Right lobe of liver (tissue), 6 donors: ENCODE results near the gene CNIH2. TPM values are rescaled to one million over a fixed set of nuclear protein-coding genes. Genes with fewer than 3 reads are reported as not detected.
"Not testable (repeated sequence)": the region's sequence is repeated elsewhere in the genome, so short reads cannot be mapped to it uniquely, and the experiment has no call there.

Experiments
- ATAC-seq, 4 donors: fragments of 200-7000 bp; cut with Tn5 transposase; one replicate each; pipeline ENCODE4 v1.9.1; 2020; ENCODE audit warnings: mild to moderate bottlenecking in 4 of 4, moderate library complexity in 4 of 4
- DNase-seq, 3 donors: peaks; one replicate each; pipeline ENCODE4 v3.0.0-alpha.2; 2020
- H3K27ac ChIP-seq, 3 donors: fragments of 200-600 bp; one replicate each; pipeline ENCODE4 v1.8.0; 2022
- H3K27me3 ChIP-seq, 2 donors: fragments of 200-600 bp; one replicate each; pipeline ENCODE4 v1.8.0; 2022
- H3K36me3 ChIP-seq, 4 donors: fragments of 200-600 bp; sonication (generic) in 1 of 4; one replicate each; pipeline versions ENCODE4 v1.5.1 to v1.8.0; 2017 to 2022; ENCODE audit warnings: control low read depth in 1 of 4
- H3K4me1 ChIP-seq, 4 donors: fragments of 200-600 bp; sonication (generic) in 1 of 4; one replicate each; pipeline versions ENCODE4 v1.5.1 to v1.8.0; 2017 to 2022; ENCODE audit warnings: control low read depth in 1 of 4
- H3K4me3 ChIP-seq, 3 donors: fragments of 200-600 bp; one replicate each; pipeline ENCODE4 v1.8.0; 2022
- H3K9me3 ChIP-seq, 4 donors: fragments of 200-600 bp; sonication (generic) in 1 of 4; one replicate each; pipeline versions ENCODE4 v1.5.1 to v1.8.0; 2017 to 2022; ENCODE audit warnings: control low read depth in 1 of 4
- CTCF ChIP-seq, 4 donors: fragments of 200-600 bp in 3 of 4; fragments of 450-650 bp in 1 of 4; IDR thresholded peaks; one replicate each; pipeline versions ENCODE4 v1.5.1 to v1.8.0; 2016 to 2022; ENCODE audit warnings: antibody characterized with exemption in 4 of 4, mild to moderate bottlenecking in 2 of 4
- POLR2A ChIP-seq: fragments of 450-650 bp; IDR thresholded peaks from one replicate; pipeline ENCODE4 v1.6.1; 2017; ENCODE audit warnings: antibody characterized with exemption, mild to moderate bottlenecking
- WGBS: methylation state at CpG from one replicate; pipeline ENCODE4 v1.1.6; 2018; ENCODE audit warnings: low coverage, low lambda C conversion rate; ENCODE audit not compliant: insufficient coverage; ENCODE audit errors: missing lambda C conversion rate; 5-methylcytosine and 5-hydroxymethylcytosine counted together
- intact Hi-C, 2 donors: fragments of 100-400 bp; cut with DNase I; formaldehyde crosslinking; loops; one replicate each; pipeline versions ENCODE4 v1.11.2 to v1.14.1; 2022
- total RNA-seq, 6 experiments: library from RNA; depleted of rRNA in 2 of 6; stranded (reverse); fragments of >200 nt in 2 of 6; fragmentation: NEBNext Ultra II Directional in 3 of 6; extraction: Animal tissue kit (Norgen Biotek cat#: 25700) in 3 of 6; gene quantifications; one replicate each; pipeline versions ENCODE4 v1.1.0 to v1.2.4, GENCODE V29; 2016 to 2023
- donor health status: DM: no; HTN: yes; CAD: no.
- donor health status: DM: no; HTN: no; CAD: no.
- donor health status: DM: no; HTN: no; CAD: no.
- donor health status: DM: no; HTN: yes; CAD: no.
- donor health status: DM: no; HTN: yes; CAD: no.

Gene CNIH2
- total RNA-seq, 6 experiments from 2014 or later = 0.26 to 0.51 TPM; not detected in 4

GRCh38 chr11:66248903-66249302 lies 29.1 kb upstream of the CNIH2 start:
- 93% methylated on average over 3 of the region's 6 CpGs for WGBS
- ATAC-seq = no peak
- DNase-seq = no peak
- no peaks in the 10 kb centered on the region for H3K36me3 ChIP-seq
- H3K4me1 ChIP-seq = no peaks in the 10 kb centered on the region
- intact Hi-C loops = no loop called here
- no peaks in the 10 kb centered on the region for H3K27me3 ChIP-seq
- no peak overlapping the region for H3K4me3 ChIP-seq
- H3K9me3 ChIP-seq = no peaks in the 10 kb centered on the region
- H3K27ac ChIP-seq = no peak overlapping the region
- no peak for TF ChIP-seq POLR2A
- TF ChIP-seq CTCF (IDR thresholded peaks at IDR 0.05) = no peak

DNA sequence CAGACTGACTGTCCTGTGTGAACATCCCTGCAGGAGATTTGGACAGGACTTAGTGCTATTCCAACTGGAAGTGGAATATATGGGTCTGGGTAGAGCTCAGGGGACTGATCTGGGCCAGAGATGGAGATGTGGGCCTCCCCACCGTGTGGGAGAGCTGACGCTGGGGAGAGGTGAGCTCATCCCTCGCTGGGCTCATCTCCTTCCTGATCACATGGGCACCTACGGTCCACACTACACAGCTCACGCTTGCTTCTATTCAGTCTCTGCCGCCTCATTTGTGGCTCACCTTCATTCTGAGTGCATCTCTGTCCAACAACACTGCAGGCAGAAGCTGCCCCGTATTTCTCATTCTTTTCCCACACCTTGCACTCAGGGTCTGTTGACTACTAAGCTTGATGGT lies 26.2 kb upstream of the CNIH2 start:
- TF ChIP-seq POLR2A = no peak
- no peak for TF ChIP-seq CTCF (IDR thresholded peaks at IDR 0.05)
- 86% methylated on average over 1 of the region's 7 CpGs for WGBS
- Histone ChIP-seq H3K4me3 (no peak overlapping the region), H3K27me3 (no peaks in the 10 kb centered on the region), H3K36me3 (no peaks in the 10 kb centered on the region), H3K9me3 (no peaks in the 10 kb centered on the region), H3K4me1 (no peaks in the 10 kb centered on the region), H3K27ac (no peak overlapping the region)
- ATAC-seq (no peak), DNase-seq (no peak)
- intact Hi-C loops = no loop called here

- intact Hi-C loops, ATAC-seq, H3K9me3 ChIP-seq, H3K4me1 ChIP-seq, H3K36me3 ChIP-seq, DNase-seq, H3K4me3 ChIP-seq, H3K27me3 ChIP-seq, H3K27ac ChIP-seq: not testable (repeated sequence)
- WGBS = 85% methylated on average over 6 of the region's 6 CpGs
Observed at GRCh38 chr11:66253081-66253480, 24.9 kb upstream of the CNIH2 start.

GRCh38 chr11:66258473-66258893 lies 19.5 kb upstream of the CNIH2 start:
- Histone ChIP-seq H3K27ac (no peak overlapping the region), H3K4me1 (peaks cover 0 to 9% (median 0%) of the 10 kb centered on the region in 4 donors), H3K9me3 (no peaks in the 10 kb centered on the region), H3K36me3 (no peaks in the 10 kb centered on the region), H3K4me3 (peak overlapping the region; percentile 73 to 93 (median 88)), H3K27me3 (no peaks in the 10 kb centered on the region)
- WGBS = 8% methylated on average over 9 of the region's 28 CpGs
- intact Hi-C loops = no loop called here
- DNase-seq (no peak), ATAC-seq (peak in 1 of 4 donors; percentile 1)
- TF ChIP-seq CTCF (IDR thresholded peaks at IDR 0.05) = peak in 2 of 4 donors; percentile 3 to 33
- no peak for TF ChIP-seq POLR2A

GRCh38 chr11:66259225-66259624 lies 18.8 kb upstream of the CNIH2 start:
- 100% methylated on average over 2 of the region's 2 CpGs for WGBS
- H3K27me3 ChIP-seq = no peaks in the 10 kb centered on the region
- DNase-seq (no peak), ATAC-seq (no peak)
- no peak overlapping the region for H3K27ac ChIP-seq
- intact Hi-C loops = no loop called here
- H3K4me3 ChIP-seq = no peak overlapping the region
- TF ChIP-seq CTCF (IDR thresholded peaks at IDR 0.05) (no peak), POLR2A (no peak)
- no peaks in the 10 kb centered on the region for H3K36me3 ChIP-seq
- H3K9me3 ChIP-seq = no peaks in the 10 kb centered on the region
- peaks cover 0 to 9% (median 0%) of the 10 kb centered on the region in 4 donors for H3K4me1 ChIP-seq
